ENCODE measurements around the gene GBF1. TPM values are rescaled to one million over a fixed set of nuclear protein-coding genes. Genes with fewer than 3 reads are reported as not detected.

GBF1 gene
- total and polyA plus RNA-seq, 5 donors: 17.2 to 43.3 (median 36.4) TPM

- WGBS: 77% methylated on average over 9 of the region's 9 CpGs
- intact Hi-C loops (cut with DNase I): no loop called here
Observed at GRCh38 chr10:102424145-102424544, 178.8 kb downstream of the GBF1 start.

GRCh38 chr10:102424916-102425315, 179.6 kb downstream of the GBF1 start:
- Histone ChIP-seq H3K4me3 (ENCODE audit: low read length) (no peak overlapping the region), H3K27me3 (ENCODE audit: control insufficient read depth, insufficient read depth) (no peaks in the 10 kb centered on the region), H3K27ac (ENCODE audit: low read length) (no peak overlapping the region), H3K9me3 (ENCODE audit: control insufficient read depth, low read length) (no peaks in the 10 kb centered on the region), H3K4me1 (ENCODE audit: control insufficient read depth, insufficient read depth, low read length) (peaks cover 3% of the 10 kb centered on the region)
- no peak for DNase-seq
- WGBS: 84% methylated on average over 6 of the region's 6 CpGs
- ATAC-seq: no peak
- intact Hi-C loops (cut with DNase I): no loop called here

More at GRCh38 chr10:102424145-102424544, 178.8 kb downstream of the GBF1 start:
- ATAC-seq: no peak
- Histone ChIP-seq H3K27ac (ENCODE audit: low read length) (no peak overlapping the region), H3K4me3 (ENCODE audit: low read length) (no peak overlapping the region), H3K9me3 (ENCODE audit: control insufficient read depth, low read length) (no peaks in the 10 kb centered on the region), H3K4me1 (ENCODE audit: control insufficient read depth, insufficient read depth, low read length) (peaks cover 3% of the 10 kb centered on the region), H3K27me3 (ENCODE audit: control insufficient read depth, insufficient read depth) (no peaks in the 10 kb centered on the region)
- no peak for DNase-seq

- DNase-seq (no peak), ATAC-seq (no peak)
- Histone ChIP-seq H3K27me3 (ENCODE audit: control insufficient read depth, insufficient read depth) (no peaks in the 10 kb centered on the region), H3K4me3 (ENCODE audit: low read length) (no peak overlapping the region), H3K27ac (ENCODE audit: low read length) (no peak overlapping the region), H3K9me3 (ENCODE audit: control insufficient read depth, low read length) (no peaks in the 10 kb centered on the region), H3K4me1 (ENCODE audit: control insufficient read depth, insufficient read depth, low read length) (no peaks in the 10 kb centered on the region)
- 64% methylated on average over 1 of the region's 1 CpG for WGBS
- intact Hi-C loops (cut with DNase I): no loop called here
Observed at GRCh38 chr10:102425444-102425843, 180.1 kb downstream of the GBF1 start.

- 87% methylated on average over 7 of the region's 7 CpGs for WGBS
- H3K4me1 ChIP-seq (ENCODE audit: control insufficient read depth, insufficient read depth, low read length): no peaks in the 10 kb centered on the region
- no peak overlapping the region for H3K27ac ChIP-seq (ENCODE audit: low read length)
- intact Hi-C loops (cut with DNase I): no loop called here
- H3K27me3 ChIP-seq (ENCODE audit: control insufficient read depth, insufficient read depth): no peaks in the 10 kb centered on the region
- H3K4me3 ChIP-seq (ENCODE audit: low read length): no peak overlapping the region
- ATAC-seq: no peak
- no peak for DNase-seq
- H3K9me3 ChIP-seq (ENCODE audit: control insufficient read depth, low read length): no peaks in the 10 kb centered on the region
Observed at GRCh38 chr10:102426803-102427287, 181.5 kb downstream of the GBF1 start.

- 86% methylated on average over 8 of the region's 8 CpGs for WGBS
- H3K4me1 ChIP-seq (ENCODE audit: control insufficient read depth, insufficient read depth, low read length): no peaks in the 10 kb centered on the region
Observed at GRCh38 chr10:102429468-102429867, 184.1 kb downstream of the GBF1 start.

GRCh38 chr10:102431452-102432124, 186.3 kb downstream of the GBF1 start:
- H3K4me1 ChIP-seq (ENCODE audit: control insufficient read depth, insufficient read depth, low read length): peaks cover 2% of the 10 kb centered on the region
- WGBS: 21% methylated on average over 4 of the region's 4 CpGs
- H3K9me3 ChIP-seq (ENCODE audit: control insufficient read depth, low read length): no peaks in the 10 kb centered on the region
- intact Hi-C loops (cut with DNase I): no loop called here
- DNase-seq (no peak), ATAC-seq (peak; percentile 8 to 15)
- no peaks in the 10 kb centered on the region for H3K27me3 ChIP-seq (ENCODE audit: control insufficient read depth, insufficient read depth)
- H3K4me3 ChIP-seq (ENCODE audit: low read length): peak overlapping the region; percentile 93
- peak overlapping the region; percentile 46 for H3K27ac ChIP-seq (ENCODE audit: low read length)

More at GRCh38 chr10:102429468-102429867, 184.1 kb downstream of the GBF1 start:
- Histone ChIP-seq H3K27ac (ENCODE audit: low read length) (no peak overlapping the region), H3K4me3 (ENCODE audit: low read length) (no peak overlapping the region), H3K9me3 (ENCODE audit: control insufficient read depth, low read length) (no peaks in the 10 kb centered on the region), H3K27me3 (ENCODE audit: control insufficient read depth, insufficient read depth) (no peaks in the 10 kb centered on the region)
- ATAC-seq (no peak), DNase-seq (no peak)
- intact Hi-C loops (cut with DNase I): no loop called here

Other genes starting within 250 kb of the GBF1 start
- 10 to 100 TPM; 43.2 to 87.3 (median 53.7) TPM for gene ARMH3, start 189.4 kb upstream of the GBF1 start, total RNA-seq
- 38.1 TPM for gene ARMH3, start 189.4 kb upstream of the GBF1 start, polyA plus RNA-seq
- 10 to 100 TPM; 10.5 to 12.0 (median 11.1) TPM for gene HPS6, start 180.2 kb upstream of the GBF1 start, total RNA-seq
- gene HPS6, start 180.2 kb upstream of the GBF1 start, polyA plus RNA-seq: 8.6 TPM
- gene LDB1, start 125.2 kb upstream of the GBF1 start, total RNA-seq: 10 to 100 TPM; 48.7 to 90.9 (median 70.3) TPM
- 45.5 TPM for gene LDB1, start 125.2 kb upstream of the GBF1 start, polyA plus RNA-seq
- 10 to 100 TPM; 12.7 to 28.3 (median 15.3) TPM for gene PPRC1, start 112.5 kb upstream of the GBF1 start, total RNA-seq
- gene PPRC1, start 112.5 kb upstream of the GBF1 start, polyA plus RNA-seq: 11.6 TPM
- gene NOLC1, start 93.1 kb upstream of the GBF1 start, total RNA-seq: 10 to 100 TPM; 28.8 to 38.0 (median 31.7) TPM
- gene NOLC1, start 93.1 kb upstream of the GBF1 start, polyA plus RNA-seq: 18.4 TPM
- gene ELOVL3, start 19.2 kb upstream of the GBF1 start, total RNA-seq: under 1 TPM; 0.17 to 0.56 (median 0.32) TPM
- gene ELOVL3, start 19.2 kb upstream of the GBF1 start, polyA plus RNA-seq: 0.18 TPM
- under 1 TPM; 0.25 to 0.82 (median 0.29) TPM for gene PITX3, start 4.0 kb upstream of the GBF1 start, total RNA-seq
- 0.52 TPM for gene PITX3, start 4.0 kb upstream of the GBF1 start, polyA plus RNA-seq
- 10 to 100 TPM in 3 of 4 donors, 1 to 10 TPM in 1; 9.3 to 18.2 (median 15.3) TPM for gene NFKB2, start 150.2 kb downstream of the GBF1 start, total RNA-seq
- 9.7 TPM for gene NFKB2, start 150.2 kb downstream of the GBF1 start, polyA plus RNA-seq
- 1 to 10 TPM; 4.6 to 9.4 (median 6.6) TPM for gene PSD, start 173.3 kb downstream of the GBF1 start, total RNA-seq
- gene PSD, start 173.3 kb downstream of the GBF1 start, polyA plus RNA-seq: 5.7 TPM
- 10 to 100 TPM; 14.0 to 15.6 (median 14.4) TPM for gene FBXL15, start 175.3 kb downstream of the GBF1 start, total RNA-seq
- 14.4 TPM for gene FBXL15, start 175.3 kb downstream of the GBF1 start, polyA plus RNA-seq
- gene CUEDC2, start 187.0 kb downstream of the GBF1 start, total RNA-seq: 10 to 100 TPM; 68.7 to 78.6 (median 71.6) TPM
- 94.6 TPM for gene CUEDC2, start 187.0 kb downstream of the GBF1 start, polyA plus RNA-seq
- not detected for gene C10orf95, start 206.0 kb downstream of the GBF1 start, total RNA-seq
- 0.09 TPM for gene C10orf95, start 206.0 kb downstream of the GBF1 start, polyA plus RNA-seq